Lower leg skin (tissue), 3 donors: ENCODE measurements around the gene FAM209A.

Experiments
- CTCF ChIP-seq, 3 donors: fragments of 450-650 bp; IDR thresholded peaks; one replicate each; pipeline ENCODE4 v1.5.1; 2016; ENCODE audit warnings: antibody characterized with exemption in 3 of 3, mild to moderate bottlenecking in 3 of 3, moderate library complexity in 2 of 3
- POLR2A ChIP-seq, 2 donors: fragments of 450-650 bp; IDR thresholded peaks; one replicate each; pipeline ENCODE4 v1.6.1; 2016 to 2017; ENCODE audit warnings: antibody characterized with exemption in 2 of 2, mild to moderate bottlenecking in 1 of 2, moderate library complexity in 1 of 2

- TF ChIP-seq POLR2A (IDR thresholded peaks at IDR 0.05): no peak
- no peak for TF ChIP-seq CTCF (IDR thresholded peaks at IDR 0.05)
Observed at GRCh38 chr20:56542489-56543030, 18.0 kb downstream of the FAM209A start.
